Subcutaneous adipose tissue (tissue), 4 donors: ENCODE results near the gene PTPRD. TPM values are rescaled to one million over a fixed set of nuclear protein-coding genes. Genes with fewer than 3 reads are reported as not detected.

Source experiments
- total RNA-seq, 4 donors: library from RNA; depleted of rRNA; stranded (reverse); fragments of >200 nt; gene quantifications; one replicate each; pipeline ENCODE4 v1.1.0, GENCODE V29; 2016
- TF ChIP-seq, protein P1 (sequence below): fragments of 450-650 bp; IDR thresholded peaks from one replicate; pipeline ENCODE4 v1.5.1; 2016; ENCODE audit warnings: low read depth, mild to moderate bottlenecking, control low read depth, antibody characterized with exemption, moderate library complexity

PTPRD gene
- total RNA-seq, 4 donors from 2014 or later = 5.1 to 17.3 (median 12.1) TPM

- TF ChIP-seq, protein P1, sequence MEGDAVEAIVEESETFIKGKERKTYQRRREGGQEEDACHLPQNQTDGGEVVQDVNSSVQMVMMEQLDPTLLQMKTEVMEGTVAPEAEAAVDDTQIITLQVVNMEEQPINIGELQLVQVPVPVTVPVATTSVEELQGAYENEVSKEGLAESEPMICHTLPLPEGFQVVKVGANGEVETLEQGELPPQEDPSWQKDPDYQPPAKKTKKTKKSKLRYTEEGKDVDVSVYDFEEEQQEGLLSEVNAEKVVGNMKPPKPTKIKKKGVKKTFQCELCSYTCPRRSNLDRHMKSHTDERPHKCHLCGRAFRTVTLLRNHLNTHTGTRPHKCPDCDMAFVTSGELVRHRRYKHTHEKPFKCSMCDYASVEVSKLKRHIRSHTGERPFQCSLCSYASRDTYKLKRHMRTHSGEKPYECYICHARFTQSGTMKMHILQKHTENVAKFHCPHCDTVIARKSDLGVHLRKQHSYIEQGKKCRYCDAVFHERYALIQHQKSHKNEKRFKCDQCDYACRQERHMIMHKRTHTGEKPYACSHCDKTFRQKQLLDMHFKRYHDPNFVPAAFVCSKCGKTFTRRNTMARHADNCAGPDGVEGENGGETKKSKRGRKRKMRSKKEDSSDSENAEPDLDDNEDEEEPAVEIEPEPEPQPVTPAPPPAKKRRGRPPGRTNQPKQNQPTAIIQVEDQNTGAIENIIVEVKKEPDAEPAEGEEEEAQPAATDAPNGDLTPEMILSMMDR = no peak
Observed at GRCh38 chr9:10434412-10434811, 178.4 kb downstream of the PTPRD start.

DNA sequence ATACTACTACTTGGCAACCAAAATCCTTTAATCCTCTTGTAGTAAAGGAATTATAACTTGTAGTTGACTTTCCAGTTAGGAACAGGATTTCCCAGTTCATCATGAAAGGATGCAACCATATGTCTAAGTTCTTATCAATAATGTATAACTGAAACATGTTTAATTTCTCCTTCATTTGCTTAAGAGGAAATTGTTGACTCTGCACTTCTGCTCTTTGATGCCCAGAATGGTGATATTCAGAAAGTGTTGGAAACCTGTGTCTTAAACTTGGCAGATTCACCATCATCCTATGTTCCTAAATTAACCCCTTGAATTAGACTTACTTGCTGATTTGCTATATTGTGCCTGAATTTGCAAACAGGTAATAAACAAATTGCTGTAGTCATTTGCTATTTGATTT is 201.5 kb downstream of the PTPRD start:
- TF ChIP-seq, protein P1 = no peak

DNA sequence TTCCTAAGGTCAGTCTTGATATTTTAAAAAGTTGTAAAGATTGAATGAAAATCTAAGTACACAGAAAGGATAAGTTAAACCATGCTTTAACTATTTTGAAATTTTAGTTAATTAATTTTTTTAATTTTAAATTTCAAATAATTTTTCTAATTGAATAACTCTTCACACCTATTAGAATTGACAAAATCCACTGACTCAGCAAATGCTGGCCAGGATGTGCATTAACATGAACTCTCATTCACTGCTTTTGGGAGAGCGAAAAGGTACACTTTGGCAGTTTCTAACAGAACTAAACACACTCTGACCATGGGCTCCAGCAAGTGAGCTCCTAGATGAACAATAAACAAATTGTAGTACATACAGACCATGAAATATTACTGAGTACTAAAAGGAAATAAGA is 209.5 kb downstream of the PTPRD start:
- TF ChIP-seq, protein P1 = no peak

GRCh38 chr9:10396615-10397014 is 216.2 kb downstream of the PTPRD start:
- TF ChIP-seq, protein P1 = no peak

DNA sequence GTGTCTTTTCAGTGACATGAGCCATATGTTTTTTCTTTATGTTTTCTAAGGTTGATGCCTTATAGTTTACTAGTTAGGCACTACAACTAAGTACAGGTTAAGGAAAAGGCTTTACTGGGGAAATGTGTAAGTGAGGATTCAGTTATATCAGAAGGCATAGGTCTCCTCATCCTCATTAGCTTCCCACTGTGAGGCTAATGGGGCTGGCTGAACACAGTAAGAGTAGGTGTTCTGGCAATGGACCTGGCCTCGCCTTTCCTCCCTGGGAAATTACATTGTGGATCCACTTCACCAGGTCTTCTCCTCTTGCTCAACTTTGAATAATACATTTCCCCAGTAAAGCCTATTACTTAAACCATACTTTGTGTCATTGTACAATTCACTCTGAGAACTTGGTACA is 225.5 kb downstream of the PTPRD start:
- TF ChIP-seq, protein P1 = no peak

DNA sequence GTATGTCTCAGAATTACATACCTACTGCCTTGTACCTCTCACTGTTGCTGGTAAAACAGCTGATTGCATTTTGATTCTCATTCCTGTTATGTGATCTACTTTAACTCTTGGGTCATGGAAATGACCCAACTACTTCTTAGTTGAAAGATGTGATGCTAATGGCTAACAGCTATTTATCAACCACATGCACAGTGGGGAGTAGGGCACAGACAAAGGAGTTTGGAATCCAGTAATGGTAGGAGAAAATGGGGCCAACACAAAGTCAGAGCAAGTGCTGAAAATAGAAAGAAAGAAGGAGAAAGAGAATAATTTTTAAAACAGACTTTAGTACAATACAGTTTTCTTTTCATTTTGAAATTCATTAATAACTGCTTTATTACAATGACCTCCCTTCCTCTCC is 241.0 kb downstream of the PTPRD start:
- TF ChIP-seq, protein P1 = no peak

DNA sequence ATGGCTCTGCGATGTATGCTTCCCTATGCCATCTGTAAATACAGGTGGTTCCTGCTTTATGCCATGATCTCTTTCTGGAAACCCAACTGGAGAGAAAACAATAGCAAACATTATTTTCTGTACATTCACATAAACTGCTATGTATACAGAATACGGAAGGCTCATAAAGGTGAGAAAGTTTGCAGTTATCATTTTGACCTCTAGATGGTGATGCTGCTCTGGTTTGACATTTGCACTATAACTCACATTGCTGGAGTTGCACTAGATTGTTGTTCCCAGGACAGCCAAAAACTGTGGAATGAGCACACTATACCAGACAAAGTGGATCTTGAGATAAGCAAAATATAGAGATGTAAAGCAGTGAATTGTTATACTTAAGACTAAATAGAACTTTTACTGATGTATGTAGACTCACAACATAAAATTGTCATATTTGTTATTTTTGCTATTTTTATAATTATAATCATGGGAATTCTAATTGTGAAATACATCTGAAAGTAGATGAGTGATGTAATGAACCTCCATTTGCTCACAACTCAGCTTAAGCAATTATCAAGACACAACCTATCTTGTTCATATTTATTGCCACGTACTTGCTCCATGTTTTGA is 246.5 kb downstream of the PTPRD start:
- TF ChIP-seq, protein P1 = no peak
